Heart left ventricle (tissue), 16 donors: ENCODE data around the gene KCNJ9. TPM values are rescaled to one million over a fixed set of nuclear protein-coding genes. Genes with fewer than 3 reads are reported as not detected.

Experiments
- ATAC-seq, 4 donors: fragments of 200-7000 bp; cut with Tn5 transposase; one replicate each; pipeline ENCODE4 v1.9.1; 2020 to 2022; ENCODE audit warnings: moderate library complexity in 4 of 4, mild to moderate bottlenecking in 3 of 4, moderate number of reproducible peaks in 1 of 4
- DNase-seq, 5 donors: peaks; one replicate each; pipeline ENCODE4 v3.0.0-alpha.2; 2020
- H3K27ac ChIP-seq, 12 donors: fragments of 200-600 bp; sonication (generic) in 4 of 12; one replicate each; pipeline versions ENCODE4 v1.5.0 to v1.8.0; 2016 to 2022; ENCODE audit warnings: mild to moderate bottlenecking in 2 of 12
- H3K27me3 ChIP-seq, 9 donors: fragments of 200-600 bp; sonication (generic) in 2 of 9; one replicate each; pipeline versions ENCODE4 v1.5.1 to v1.8.0; 2016 to 2022; ENCODE audit warnings: mild to moderate bottlenecking in 3 of 9
- H3K36me3 ChIP-seq, 9 donors: fragments of 200-600 bp; sonication (generic) in 2 of 9; one replicate each; pipeline versions ENCODE4 v1.5.0 to v1.8.0; 2018 to 2022; ENCODE audit warnings: mild to moderate bottlenecking in 2 of 9
- H3K4me1 ChIP-seq, 12 donors: fragments of 200-600 bp; sonication (generic) in 4 of 12; one replicate each; pipeline versions ENCODE4 v1.5.0 to v1.8.0; 2016 to 2022; ENCODE audit warnings: mild to moderate bottlenecking in 3 of 12
- H3K4me3 ChIP-seq, 12 donors: fragments of 200-600 bp; sonication (generic) in 4 of 12; one replicate each; pipeline versions ENCODE4 v1.5.0 to v1.8.0; 2017 to 2022; ENCODE audit warnings: mild to moderate bottlenecking in 9 of 12, moderate library complexity in 4 of 12
- H3K9me3 ChIP-seq, 12 donors: fragments of 200-600 bp; sonication (generic) in 4 of 12; one replicate each; pipeline versions ENCODE4 v1.5.0 to v1.8.0; 2016 to 2022; ENCODE audit warnings: mild to moderate bottlenecking in 1 of 12
- CTCF ChIP-seq, 12 donors: fragments of 200-600 bp; sonication (generic) in 4 of 12; IDR thresholded peaks; one replicate each; pipeline versions ENCODE4 v1.5.0 to v1.8.0; 2018 to 2022; ENCODE audit warnings: antibody characterized with exemption in 12 of 12, mild to moderate bottlenecking in 5 of 12
- POLR2A ChIP-seq, 2 donors: fragments of 450-650 bp; IDR thresholded peaks; one replicate each; pipeline ENCODE4 v1.6.1; 2017; ENCODE audit warnings: antibody characterized with exemption in 2 of 2, mild to moderate bottlenecking in 2 of 2, moderate library complexity in 2 of 2
- WGBS, 4 donors: extraction: QIAGEN DNeasy Blood & Tissue Kit in 2 of 4; methylation state at CpG; one replicate each; pipeline versions ENCODE4 v1.1.5 to v1.1.7; 2013 to 2018; 5-methylcytosine and 5-hydroxymethylcytosine counted together
- intact Hi-C, 10 donors: fragments of 100-400 bp; cut with DNase I; formaldehyde crosslinking; loops; one replicate each; pipeline versions ENCODE4 v1.11.1 to v1.14.2; 2022
- long read RNA-seq, 3 donors: library from polyadenylated mRNA; unstranded; transcript quantifications; one replicate each; pipeline ENCODE4 v2.0.0, GENCODE V29; 2020 to 2021
- polyA plus RNA-seq, 2 donors: library from polyadenylated mRNA; stranded (reverse); fragments of 200-250 nt; gene quantifications; one replicate each; pipeline ENCODE4 v1.2.3, GENCODE V29; 2013
- total RNA-seq, 9 donors: library from RNA; depleted of rRNA in 2 of 9; stranded (reverse); fragments of >200 nt in 2 of 9; fragmentation: NEBNext Ultra II Directional in 3 of 9; extraction: Animal tissue kit (Norgen Biotek cat#: 25700) in 3 of 9; gene quantifications; one replicate each; pipeline versions ENCODE4 v1.1.0 to v1.2.4, GENCODE V29; 2016 to 2023
- donor health status: ischemic (EF 13 %, LVEDD 7.1; RV severe dilation, severe dysfunction).
- donor health status: healthy with polysubstance abuse.
- donor health status: DM: no; HTN: yes; CAD: no.
- donor health status: DM: no; HTN: no; CAD: no.
- donor health status: ischemic (EF 25% LVEDD 6.9; RV normal size, moderate dysfunction).
- donor health status: ischemic (EF 25% LVEDD 5.7; RV mildly dilated, moderate dysfunction).
- donor health status: healthy.
- donor health status: DM: yes; HTN: yes; CAD: no.
- donor health status: ischemic (EF 35%, LVEDD 5.7; RV mildly dilated, moderate dysfunction).
- donor health status: nonischemic (EF 11% LVEDD 7.7; RV severe dilation, severe dysfunction).
- donor health status: DM: yes; HTN: yes; CAD: no.
- donor health status: PGD.
- donor health status: ischemic (EF 29% LVEDD 5.4; RV normal size, mild dysfunction).
- donor health status: nonischemic (EF 23%, LVEDD 6.1; RV moderate dilation, normal function).

The KCNJ9 gene
- total RNA-seq (under 1 TPM in 2 of 9 donors, not detected in 7; 0.06 to 0.29 TPM), polyA plus RNA-seq (under 1 TPM in 1 of 2 donors, not detected in 1; 0.08 TPM)
- long read RNA-seq, donor 1 = 0 reads
- long read RNA-seq, donor 2 = 0 reads
- long read RNA-seq, donor 3 = 0 reads

GRCh38 chr1:160081261-160081936 is at the start of gene KCNJ9:
TSS of gene KCNJ9 (plus strand) at chr1:160081538. CDS start at chr1:160084031, 2,493 bp downstream.
- intact Hi-C loops = loop anchor here in 4 of 10 donors (5.0 to 10.0 kb wide), 2 partner anchors 34 to 293 kb away; no protein-coding TSS in a partner anchor
- peaks cover 0 to 27% (median 4%) of the 10 kb centered on the region in 12 donors for H3K4me1 ChIP-seq
- H3K9me3 ChIP-seq = no peaks in the 10 kb centered on the region
- WGBS, 4 donors = 16 to 23% (median 18%) methylated on average over 14 of the region's 14 CpGs
- TF ChIP-seq CTCF (IDR thresholded peaks at IDR 0.05) (no peak), POLR2A (IDR thresholded peaks at IDR 0.05) (no peak)
- H3K4me3 ChIP-seq = no peak within 1 kb of the TSS
- no peak within 1 kb of the TSS for H3K27ac ChIP-seq
- H3K36me3 ChIP-seq = no peaks in the 10 kb centered on the region
- peaks cover 0 to 70% (median 32%) of the 10 kb centered on the region in 9 donors for H3K27me3 ChIP-seq
- no peak for DNase-seq
- ATAC-seq = no peak

GRCh38 chr1:160032165-160032820 is 49.0 kb upstream of the KCNJ9 start:
- H3K27ac ChIP-seq = peak overlapping the region in 11 of 12 donors; percentile 37 to 85 (median 69)
- peak in 1 of 12 donors; percentile 15 for TF ChIP-seq CTCF (IDR thresholded peaks at IDR 0.05)
- no peak for TF ChIP-seq POLR2A (IDR thresholded peaks at IDR 0.05)
- ATAC-seq = peak in 3 of 4 donors; percentile 55 to 62 (median 61)
- H3K4me3 ChIP-seq = peak overlapping the region; percentile 63 to 93 (median 78)
- WGBS, 4 donors = 1 to 3% (median 1%) methylated on average over 17 to 18 of the region's 18 CpGs
- no peaks in the 10 kb centered on the region for H3K27me3 ChIP-seq
- H3K4me1 ChIP-seq = peaks cover 0 to 39% (median 18%) of the 10 kb centered on the region in 12 donors
- H3K9me3 ChIP-seq = no peaks in the 10 kb centered on the region
- peaks cover 0 to under 1% (median 0%) of the 10 kb centered on the region in 9 donors for H3K36me3 ChIP-seq
- intact Hi-C loops = loop anchor here in 4 of 10 donors (1.0 to 5.0 kb wide), 3 partner anchors 250 to 252 kb away; partner anchors contain the start of gene DUSP23 (in 3 of the 4)
- DNase-seq = no peak

DNA sequence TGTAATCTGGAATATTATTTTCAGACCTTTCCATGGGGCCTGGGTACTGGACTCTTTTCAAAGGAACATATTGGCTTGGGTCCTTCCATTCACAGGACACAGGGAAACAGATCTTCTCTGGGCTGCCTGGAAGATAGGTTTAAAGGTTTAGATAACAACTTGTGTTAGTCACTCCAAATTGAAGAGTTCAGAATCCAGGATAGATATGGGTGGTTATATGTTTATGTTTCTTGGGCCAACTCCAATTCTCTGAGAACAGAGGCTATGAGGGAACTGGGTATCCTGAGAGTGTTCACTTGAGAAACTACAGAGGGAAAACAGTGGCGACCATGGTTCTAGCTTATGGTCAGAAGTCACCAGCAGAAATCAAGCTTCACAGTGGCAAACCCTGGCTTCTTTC is 40.9 kb upstream of the KCNJ9 start:
- no peak overlapping the region for H3K27ac ChIP-seq
- H3K27me3 ChIP-seq = no peaks in the 10 kb centered on the region
- DNase-seq (no peak), ATAC-seq (no peak)
- no peaks in the 10 kb centered on the region for H3K36me3 ChIP-seq
- H3K4me3 ChIP-seq = no peak overlapping the region
- H3K9me3 ChIP-seq = no peaks in the 10 kb centered on the region
- intact Hi-C loops = loop anchor here in 1 of 10 donors (5.0 kb wide), 1 partner anchor 152 kb away; the partner anchor contains the start of gene CASQ1
- no peak for TF ChIP-seq POLR2A (IDR thresholded peaks at IDR 0.05)
- TF ChIP-seq CTCF (IDR thresholded peaks at IDR 0.05) = no peak
- no peaks in the 10 kb centered on the region for H3K4me1 ChIP-seq
- 85 to 93% (median 89%) methylated on average over 1 of the region's 1 CpG for WGBS, 4 donors

- Histone ChIP-seq H3K4me3 (no peak overlapping the region), H3K27me3 (peaks cover 0 to 5% (median 0%) of the 10 kb centered on the region in 9 donors), H3K9me3 (no peaks in the 10 kb centered on the region), H3K27ac (no peak overlapping the region), H3K36me3 (no peaks in the 10 kb centered on the region), H3K4me1 (peaks cover 0 to 14% (median 8%) of the 10 kb centered on the region in 12 donors)
- intact Hi-C loops = loop anchor here in 1 of 10 donors (5.0 kb wide), 1 partner anchor 149 kb away; the partner anchor contains the start of gene CASQ1
- DNase-seq (no peak), ATAC-seq (no peak)
- TF ChIP-seq POLR2A (IDR thresholded peaks at IDR 0.05) (no peak), CTCF (IDR thresholded peaks at IDR 0.05) (no peak)
These were observed 37.8 kb upstream of the KCNJ9 start for GRCh38 chr1:160043543-160043942.
